NK-92 treated with Interleukin-12 subunit alpha and Interleukin-12 subunit beta, amount 100 ng/mL, for 24 hours (cell line): Measurements from ENCODE around the gene DCTN3.
A peak's percentile ranks its signal among the peaks of the same experiment; 100 is the strongest.

Experiments
- DNase-seq: peaks from one replicate; lab custom pipeline; 2025; lab: John Stamatoyannopoulos, UW

DCTN3 gene

DNA sequence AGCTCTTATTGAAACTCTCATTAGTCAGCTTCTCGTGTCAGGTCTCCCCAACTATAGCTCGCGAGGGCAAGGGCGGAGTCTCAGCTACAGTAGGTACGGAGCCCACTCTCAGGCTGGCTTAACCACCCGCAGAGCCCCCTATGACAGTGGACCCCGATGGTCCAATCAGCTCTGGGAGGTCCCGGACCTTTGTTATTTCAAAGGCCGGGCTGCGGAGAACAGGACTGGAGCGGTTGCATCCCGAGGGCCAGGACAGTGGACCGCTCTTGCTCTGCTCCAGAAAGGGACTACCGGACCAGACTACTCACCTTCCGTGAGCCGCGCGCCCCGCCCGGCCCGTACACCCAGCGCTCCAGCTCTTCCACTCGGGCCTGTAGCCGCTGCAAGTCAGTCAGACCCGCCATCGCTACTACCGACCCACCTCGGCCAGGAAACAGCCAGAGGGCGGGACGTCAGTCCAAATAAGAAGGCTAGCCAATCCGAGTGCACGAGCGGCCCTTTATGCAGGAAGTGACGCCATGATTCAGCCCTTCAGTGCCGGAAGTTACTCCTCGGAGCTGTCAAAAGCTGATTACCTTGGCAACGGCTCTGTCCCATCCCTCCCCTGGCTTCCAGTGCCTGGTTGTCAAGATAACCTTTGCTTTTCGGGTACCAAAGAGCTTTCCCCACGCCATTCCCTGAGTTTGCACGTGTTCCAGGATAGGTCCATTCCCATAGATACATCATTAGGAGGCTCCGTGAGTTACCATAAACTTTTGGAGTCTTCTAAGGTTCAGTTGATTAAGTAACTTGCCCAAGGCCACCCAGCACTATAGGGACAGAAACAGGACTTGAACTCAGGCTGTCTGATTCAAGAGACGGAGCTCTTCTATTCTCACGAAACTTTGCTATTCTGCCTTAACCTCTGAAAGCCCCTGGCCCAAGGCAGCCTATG lies at the start of gene DCTN3:
Gene DCTN3, minus strand, starts transcription at position 435 of the 934 bp plus-strand sequence. Its CDS starts 31 bp downstream, at position 404.
- peak; percentile 83 for DNase-seq

DNA sequence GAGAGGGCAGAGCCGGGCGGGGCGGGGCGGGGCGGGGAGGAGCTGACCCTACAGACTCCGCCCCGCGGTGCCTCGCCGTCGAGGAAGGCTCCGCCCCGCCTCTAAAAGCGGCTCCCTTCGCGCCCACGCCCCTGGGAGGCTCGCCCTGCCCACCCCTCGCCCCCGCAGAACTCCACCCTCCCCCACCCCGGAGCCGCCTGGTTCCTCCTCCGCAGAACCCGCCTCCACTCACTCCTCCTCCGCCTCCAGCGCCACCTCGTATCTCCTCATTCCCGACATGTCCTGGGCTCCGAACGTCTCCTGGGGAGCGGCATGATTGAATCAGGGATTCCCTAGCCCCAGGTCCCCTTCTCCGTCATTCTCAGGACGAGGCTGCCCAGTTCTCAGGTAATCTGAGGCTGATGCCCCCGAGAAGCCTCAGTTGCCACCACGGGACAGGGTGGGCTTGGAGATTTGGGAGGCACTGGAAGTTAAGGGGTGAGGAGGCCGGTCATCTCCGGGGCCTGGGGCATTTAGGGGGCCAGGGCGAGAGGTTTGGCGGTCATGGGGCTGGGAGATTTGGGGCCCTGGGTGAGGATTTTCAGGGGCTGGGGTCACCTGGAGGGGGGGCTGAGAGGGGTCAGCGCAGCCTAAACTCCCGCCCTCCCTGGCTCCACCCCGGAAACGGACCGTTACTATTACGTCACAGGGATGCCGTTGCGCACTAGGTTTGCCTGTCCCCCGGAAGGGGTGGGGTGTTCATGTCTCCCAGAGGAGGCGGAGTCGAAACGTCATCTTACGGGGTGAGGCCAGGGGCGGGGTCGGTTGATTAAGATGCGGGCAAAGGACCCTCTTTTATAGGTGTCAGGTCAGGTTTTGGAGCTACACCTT lies 45.3 kb upstream of the DCTN3 start:
- DNase-seq = no peak

- no peak for DNase-seq
These were observed 44.7 kb upstream of the DCTN3 start for GRCh38 chr9:34665067-34665380.

DNA sequence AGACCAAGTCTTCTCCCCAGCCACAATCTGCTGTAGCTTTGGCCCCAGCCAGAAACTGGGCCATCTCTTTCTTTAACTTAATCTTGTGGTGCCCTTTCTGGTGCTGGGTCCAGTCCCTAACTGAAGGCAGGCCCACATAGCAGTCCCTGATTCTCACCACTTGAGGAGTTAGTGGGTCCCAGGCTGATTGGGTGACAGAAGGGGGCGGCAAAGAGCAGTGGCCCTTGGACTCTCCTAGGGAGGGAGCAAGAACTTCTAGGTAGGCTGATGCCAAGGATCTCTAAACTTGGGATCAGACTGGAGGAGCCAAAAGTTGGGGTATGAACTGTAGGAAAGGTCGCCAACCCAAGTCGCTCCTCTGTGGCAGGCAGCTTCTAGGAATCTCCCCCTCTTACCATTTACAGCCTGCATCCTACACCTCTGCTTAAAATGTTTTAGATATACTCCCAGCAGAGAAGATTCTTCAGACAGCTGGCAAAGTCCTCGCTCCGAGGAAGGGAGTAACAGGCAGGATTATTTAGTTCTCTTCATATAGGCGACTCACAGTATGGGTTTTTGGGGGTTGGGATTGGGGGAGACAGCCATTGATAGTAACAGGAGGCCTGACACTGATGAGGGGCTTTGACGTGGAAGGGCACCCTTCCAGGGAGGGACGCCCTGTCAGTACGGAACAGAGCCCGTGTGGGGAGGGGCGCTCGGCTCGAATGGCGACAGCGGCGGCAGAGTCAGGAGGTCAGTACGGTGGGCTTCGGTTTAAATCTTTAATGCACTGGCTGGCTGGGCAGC lies 44.2 kb upstream of the DCTN3 start:
- DNase-seq = peak; percentile 7

DNA sequence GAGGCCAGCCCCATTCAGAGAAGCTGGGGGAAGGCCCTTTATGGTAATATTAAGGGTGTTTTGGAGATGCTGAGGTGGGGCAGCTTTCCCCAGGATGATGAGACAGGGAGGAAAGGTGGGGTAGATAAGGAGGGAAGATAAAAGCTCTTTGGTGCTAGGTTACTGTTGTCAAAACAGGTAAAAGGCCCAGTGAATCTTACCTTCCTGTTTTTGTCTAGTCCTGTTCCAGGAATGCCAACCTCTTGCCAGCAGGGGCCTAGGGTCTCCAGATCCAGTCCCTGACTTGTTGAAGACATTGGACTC lies 43.0 kb upstream of the DCTN3 start:
- no peak for DNase-seq

- no peak for DNase-seq
These were observed 42.4 kb upstream of the DCTN3 start, which contains the start of gene CCL27 for GRCh38 chr9:34662526-34663302. CCL27 (minus strand) TSS chr9:34662657; CDS start chr9:34662633, 24 bp downstream.

- no peak for DNase-seq
These were observed 39.4 kb upstream of the DCTN3 start for GRCh38 chr9:34659592-34660253.

DNA sequence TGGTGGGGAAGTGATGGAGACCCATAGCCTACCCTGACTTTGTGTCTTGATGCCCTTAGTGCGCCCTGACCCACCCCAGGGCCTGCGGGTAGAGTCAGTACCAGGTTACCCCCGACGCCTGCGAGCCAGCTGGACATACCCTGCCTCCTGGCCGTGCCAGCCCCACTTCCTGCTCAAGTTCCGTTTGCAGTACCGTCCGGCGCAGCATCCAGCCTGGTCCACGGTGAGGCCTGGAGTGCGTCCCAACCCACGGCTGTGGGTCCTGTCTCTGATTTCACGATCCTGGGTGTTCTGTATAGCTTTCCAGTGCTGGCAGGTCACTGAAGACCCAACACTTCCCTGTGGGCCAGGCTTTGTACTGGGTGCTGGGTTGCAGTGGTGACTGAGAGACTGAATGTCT lies 38.2 kb upstream of the DCTN3 start:
- no peak for DNase-seq

DNA sequence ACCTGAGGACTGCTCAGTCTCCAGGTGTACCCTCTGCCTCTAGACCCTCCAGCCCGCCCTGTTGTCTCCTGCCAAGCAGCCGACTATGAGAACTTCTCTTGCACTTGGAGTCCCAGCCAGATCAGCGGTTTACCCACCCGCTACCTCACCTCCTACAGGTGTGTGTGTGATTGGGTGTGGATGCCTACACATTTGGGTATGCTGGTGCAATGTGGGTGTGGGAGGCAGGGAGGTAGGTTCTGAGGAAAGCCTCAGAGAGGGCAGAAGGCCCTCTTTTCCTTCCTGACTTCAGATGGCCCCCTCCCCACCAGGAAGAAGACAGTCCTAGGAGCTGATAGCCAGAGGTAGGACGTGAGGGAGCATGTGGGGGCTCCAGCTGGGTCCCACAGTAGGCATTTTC lies 36.7 kb upstream of the DCTN3 start:
- no peak for DNase-seq

- no peak for DNase-seq
These were observed 35.1 kb upstream of the DCTN3 start for GRCh38 chr9:34655394-34655793.

- DNase-seq = no peak
These were observed 34.2 kb upstream of the DCTN3 start for GRCh38 chr9:34654323-34655051.

DNA sequence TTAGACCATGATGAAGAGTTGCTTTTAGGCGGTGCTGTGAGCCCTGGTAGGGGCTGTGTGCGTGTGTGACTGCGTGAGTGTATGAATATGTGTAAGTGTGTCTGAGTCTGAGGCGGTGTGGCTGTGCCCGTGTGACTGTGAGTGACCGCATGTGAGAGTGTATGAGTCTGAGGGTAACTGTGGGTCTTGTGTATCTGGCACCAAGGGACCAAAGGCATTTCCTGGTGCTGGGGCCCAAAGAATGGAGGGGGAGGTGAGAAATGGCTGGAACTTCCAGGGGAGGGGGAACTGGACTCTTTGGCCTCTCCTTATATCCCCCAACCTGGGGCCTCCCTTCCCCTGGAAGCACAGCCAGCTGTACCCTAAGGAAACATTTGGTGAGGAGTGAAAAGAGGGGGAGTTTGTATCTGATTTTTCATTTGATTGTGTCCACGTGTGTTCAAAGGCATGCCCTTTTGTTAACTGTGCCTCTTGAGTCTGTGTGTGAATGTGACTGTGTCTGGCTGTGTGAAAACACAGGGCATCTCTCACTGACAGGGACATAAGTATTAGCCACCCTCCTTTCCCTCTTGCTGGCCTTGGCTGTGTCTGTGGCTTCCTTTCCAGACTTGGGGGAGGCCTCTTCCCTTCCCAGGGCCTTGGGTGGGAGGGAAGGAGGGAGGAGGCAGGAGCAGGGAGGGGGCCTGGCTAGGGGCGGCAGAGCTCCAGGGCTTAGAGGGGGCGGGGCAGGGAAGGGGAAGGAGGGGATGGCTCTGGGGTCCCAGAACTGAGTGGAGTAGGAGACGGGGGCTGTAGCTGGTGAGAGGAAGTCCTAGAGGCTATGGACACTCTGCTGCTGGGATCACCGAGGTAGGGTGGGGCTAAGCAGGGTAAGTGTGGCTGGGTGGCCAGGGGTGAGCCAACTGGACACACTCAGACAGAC lies 33.1 kb upstream of the DCTN3 start:
- DNase-seq = no peak

GRCh38 chr9:34652602-34653000 lies 32.3 kb upstream of the DCTN3 start:
- no peak for DNase-seq

DNA sequence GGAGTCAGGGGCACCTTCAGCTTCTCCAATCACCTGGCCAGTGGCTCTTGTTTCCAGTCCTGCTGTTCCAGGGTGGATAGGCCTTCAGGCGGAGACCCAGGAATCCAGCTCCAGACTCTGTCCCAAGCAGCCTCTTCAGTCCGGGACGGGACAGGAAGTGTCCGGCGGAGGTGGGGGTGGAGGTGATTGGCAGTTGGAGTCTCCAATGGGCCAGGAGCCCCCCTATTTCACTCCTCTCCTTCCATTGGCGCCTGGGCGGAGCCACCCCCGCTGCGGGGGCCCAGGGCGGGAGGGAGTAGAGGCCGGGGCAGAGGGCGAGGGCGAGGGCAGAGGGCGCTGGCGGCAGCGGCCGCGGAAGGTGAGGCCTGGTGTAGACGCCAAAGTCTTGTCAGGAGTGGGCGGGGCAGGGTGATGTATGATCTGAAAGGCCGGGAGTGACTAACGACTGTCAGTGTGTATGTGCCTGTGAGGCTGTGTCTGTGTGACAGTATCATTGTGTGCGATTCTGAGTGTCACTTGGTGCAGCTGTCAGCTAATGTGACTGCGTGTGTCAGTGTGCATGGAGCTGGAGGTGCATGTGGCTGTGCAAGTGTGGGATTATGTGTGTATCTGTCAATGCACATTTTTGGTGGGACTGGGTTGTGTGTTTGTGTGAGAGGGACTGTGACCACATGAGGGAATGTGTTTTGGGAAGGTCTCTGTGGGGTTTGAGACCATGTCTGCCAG lies 31.7 kb upstream of the DCTN3 start, which contains the start of gene IL11RA:
Gene IL11RA, plus strand, starts transcription at position 310 of the 726 bp plus-strand sequence. CDS start 3,033 bp downstream, outside the sequence.
- no peak for DNase-seq

- no peak for DNase-seq
These were observed 31.0 kb upstream of the DCTN3 start for GRCh38 chr9:34651321-34651720.

GRCh38 chr9:34650816-34651215 lies 30.5 kb upstream of the DCTN3 start:
- no peak for DNase-seq

- no peak for DNase-seq
These were observed 28.4 kb upstream of the DCTN3 start for GRCh38 chr9:34648673-34649072.

GRCh38 chr9:34647651-34648050 lies 27.4 kb upstream of the DCTN3 start:
- DNase-seq = no peak

GRCh38 chr9:34647084-34647403 lies 26.7 kb upstream of the DCTN3 start:
- DNase-seq = no peak
